ENCODE measurements around the gene FXR1. TPM values are rescaled to one million over a fixed set of nuclear protein-coding genes. Genes with fewer than 3 reads are reported as not detected.

The FXR1 gene
- total RNA-seq, 1 experiment from 2014 or later: 215 TPM

- Histone ChIP-seq H2AFZ (ENCODE audit: low read depth, low read length, poor library complexity, severe bottlenecking) (no peak overlapping the region), H3K4me2 (ENCODE audit: low read length) (no peak overlapping the region), H3K36me3 (ENCODE audit: control insufficient read depth in 1 of 2, insufficient read depth in 2 of 2, low read length in 2 of 2) (peaks cover 41% of the 10 kb centered on the region in 2 experiments), H3K9ac (ENCODE audit: low read length) (no peak overlapping the region), H3K27ac (ENCODE audit: low read depth, low read length) (no peak overlapping the region), H4K20me1 (ENCODE audit: insufficient read depth) (peaks cover 13% of the 10 kb centered on the region; the same call in 1 of the 2 replicates), H3K9me3 (ENCODE audit: control insufficient read depth in 1 of 2, insufficient read depth in 1 of 2, low read depth in 1 of 2, low read length in 2 of 2) (no peaks in the 10 kb centered on the region), H3K4me3 (replicated peaks in 1 of 2; ENCODE audit: low read depth in 1 of 2, low read length in 2 of 2) (no peak overlapping the region), H3K4me1 (ENCODE audit: control insufficient read depth in 1 of 2, insufficient read depth in 2 of 2, low read length in 2 of 2) (no peaks in the 10 kb centered on the region), H3K9me2 (ENCODE audit: insufficient read depth) (no peaks in the 10 kb centered on the region), H3K79me2 (ENCODE audit: insufficient read depth, low read length) (peaks cover 97% of the 10 kb centered on the region), H3K27me3 (ENCODE audit: insufficient read depth, low read length) (no peaks in the 10 kb centered on the region)
- ChIA-PET RAD21 (ENCODE audit: low non-redundant PET in 1 of 2, low total read pairs in 2 of 2, uncharacterized antibody in 2 of 2, unreplicated experiment in 2 of 2) (no interaction called here), CTCF (no interaction called here), POLR2A (no interaction called here)
- DNase-seq (ENCODE audit: low read depth, low spot score): no peak
- TF ChIP-seq ZFX (IDR thresholded peaks at IDR 0.05) (no peak), EZH2phosphoT487 (IDR thresholded peaks at IDR 0.05; ENCODE audit: borderline replicate concordance) (no peak), EZH2 (IDR thresholded peaks at IDR 0.05) (no peak), SIN3A (IDR thresholded peaks at IDR 0.05; ENCODE audit: low read depth) (no peak), ZBTB33 (IDR thresholded peaks at IDR 0.05; ENCODE audit: extremely low read depth, insufficient replicate concordance, low read length) (no peak), ZNF274 (IDR thresholded peaks at IDR 0.05; ENCODE audit: low read depth, low read length) (no peak), ELF1 (IDR thresholded peaks at IDR 0.05; ENCODE audit: borderline replicate concordance, low read depth) (no peak)
- no TSS peak for BruUV-seq (replicated peaks)
- intact Hi-C loops (cut with micrococcal nuclease): no loop called here
- ATAC-seq: no peak
These were observed 35.4 kb downstream of the FXR1 start for GRCh38 chr3:180947761-180948390.

DNA sequence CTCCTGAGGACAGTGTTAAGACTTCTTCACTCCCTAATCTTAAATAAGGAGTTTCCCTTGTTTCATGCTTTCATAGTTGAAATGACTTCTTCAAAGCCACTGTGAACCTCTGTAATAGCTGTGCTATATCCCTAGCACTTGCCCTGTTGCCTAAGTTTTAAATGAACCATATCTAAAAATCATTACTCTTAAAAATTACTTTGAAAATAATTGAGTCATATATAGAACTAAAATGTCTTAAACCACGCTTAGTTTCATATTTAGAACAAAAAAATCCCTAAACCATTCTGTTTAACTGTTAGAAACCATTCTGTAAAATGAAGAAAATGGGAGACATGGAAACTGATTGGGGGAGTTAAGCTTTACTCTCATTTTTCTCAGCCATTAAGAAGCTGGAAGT is 47.2 kb downstream of the FXR1 start:
- CTCF ChIA-PET: no interaction called here
- RAD21 ChIA-PET (ENCODE audit: low non-redundant PET in 1 of 2, low total read pairs in 2 of 2, uncharacterized antibody in 2 of 2, unreplicated experiment in 2 of 2): no interaction called here
- no peak overlapping the region for H3K4me2 ChIP-seq (ENCODE audit: low read length)
- no peaks in the 10 kb centered on the region for H3K4me1 ChIP-seq (ENCODE audit: control insufficient read depth in 1 of 2, insufficient read depth in 2 of 2, low read length in 2 of 2)
- H3K27me3 ChIP-seq (ENCODE audit: insufficient read depth, low read length): no peaks in the 10 kb centered on the region
- H3K9me2 ChIP-seq (ENCODE audit: insufficient read depth): no peaks in the 10 kb centered on the region
- H3K79me2 ChIP-seq (ENCODE audit: insufficient read depth, low read length): peaks cover 89% of the 10 kb centered on the region
- POLR2A ChIA-PET: no interaction called here
- intact Hi-C loops (cut with micrococcal nuclease): no loop called here
- no peak overlapping the region for H3K9ac ChIP-seq (ENCODE audit: low read length)
- H3K4me3 ChIP-seq (replicated peaks in 1 of 2; ENCODE audit: low read depth in 1 of 2, low read length in 2 of 2): no peak overlapping the region
- H4K20me1 ChIP-seq (ENCODE audit: insufficient read depth): peaks cover 10% of the 10 kb centered on the region
- DNase-seq (ENCODE audit: low read depth, low spot score) (no peak), ATAC-seq (no peak)
- H3K9me3 ChIP-seq (ENCODE audit: control insufficient read depth in 1 of 2, insufficient read depth in 1 of 2, low read depth in 1 of 2, low read length in 2 of 2): no peaks in the 10 kb centered on the region
- no peak overlapping the region for H3K27ac ChIP-seq (ENCODE audit: low read depth, low read length)
- H2AFZ ChIP-seq (ENCODE audit: low read depth, low read length, poor library complexity, severe bottlenecking): no peak overlapping the region
- H3K36me3 ChIP-seq (ENCODE audit: control insufficient read depth in 1 of 2, insufficient read depth in 2 of 2, low read length in 2 of 2): peaks cover 59 to 62% of the 10 kb centered on the region in 2 experiments
- BruUV-seq (replicated peaks): no TSS peak
- TF ChIP-seq, protein P1, sequence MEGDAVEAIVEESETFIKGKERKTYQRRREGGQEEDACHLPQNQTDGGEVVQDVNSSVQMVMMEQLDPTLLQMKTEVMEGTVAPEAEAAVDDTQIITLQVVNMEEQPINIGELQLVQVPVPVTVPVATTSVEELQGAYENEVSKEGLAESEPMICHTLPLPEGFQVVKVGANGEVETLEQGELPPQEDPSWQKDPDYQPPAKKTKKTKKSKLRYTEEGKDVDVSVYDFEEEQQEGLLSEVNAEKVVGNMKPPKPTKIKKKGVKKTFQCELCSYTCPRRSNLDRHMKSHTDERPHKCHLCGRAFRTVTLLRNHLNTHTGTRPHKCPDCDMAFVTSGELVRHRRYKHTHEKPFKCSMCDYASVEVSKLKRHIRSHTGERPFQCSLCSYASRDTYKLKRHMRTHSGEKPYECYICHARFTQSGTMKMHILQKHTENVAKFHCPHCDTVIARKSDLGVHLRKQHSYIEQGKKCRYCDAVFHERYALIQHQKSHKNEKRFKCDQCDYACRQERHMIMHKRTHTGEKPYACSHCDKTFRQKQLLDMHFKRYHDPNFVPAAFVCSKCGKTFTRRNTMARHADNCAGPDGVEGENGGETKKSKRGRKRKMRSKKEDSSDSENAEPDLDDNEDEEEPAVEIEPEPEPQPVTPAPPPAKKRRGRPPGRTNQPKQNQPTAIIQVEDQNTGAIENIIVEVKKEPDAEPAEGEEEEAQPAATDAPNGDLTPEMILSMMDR (IDR thresholded peaks at IDR 0.05 in 2 of 3, conservative IDR thresholded peaks at IDR 0.05 in 1 of 3; ENCODE audit: borderline replicate concordance in 1 of 3, insufficient read depth in 1 of 3, low read depth in 2 of 3, low read length in 2 of 3): no peak
- TF ChIP-seq MAX (IDR thresholded peaks at IDR 0.05) (no peak), POLR2AphosphoS5 (IDR thresholded peaks at IDR 0.05; ENCODE audit: low read depth, low read length) (no peak), CEBPB (IDR thresholded peaks at IDR 0.05; ENCODE audit: low read depth) (no peak), ZFX (IDR thresholded peaks at IDR 0.05) (no peak), EZH2phosphoT487 (IDR thresholded peaks at IDR 0.05; ENCODE audit: borderline replicate concordance) (no peak), POLR2A (IDR thresholded peaks at IDR 0.05; ENCODE audit: borderline replicate concordance, extremely low read depth, insufficient read depth, insufficient read length) (no peak), EZH2 (IDR thresholded peaks at IDR 0.05) (no peak), SIN3A (IDR thresholded peaks at IDR 0.05; ENCODE audit: low read depth) (no peak), ZNF274 (IDR thresholded peaks at IDR 0.05; ENCODE audit: low read depth, low read length) (no peak)

All from HCT116 (cell line).